ENCODE measurements around the gene NAPA. TPM values are rescaled to one million over a fixed set of nuclear protein-coding genes. Genes with fewer than 3 reads are reported as not detected.

Gene NAPA
- total RNA-seq, 1 experiment from 2014 or later, result 80.4 TPM

GRCh38 chr19:47511128-47511517 lies 3.7 kb downstream of the NAPA start:
- ChIA-PET CTCF (no interaction called here), POLR2A (ENCODE audit: unreplicated experiment) (no interaction called here)
- Histone ChIP-seq H3K4me2 (no peak overlapping the region), H3K36me3 (ENCODE audit: low read depth) (no peaks in the 10 kb centered on the region), H3K9me3 (ENCODE audit: insufficient read depth, low read depth) (no peaks in the 10 kb centered on the region), H3K27ac (no peak overlapping the region), H3K9me2 (ENCODE audit: insufficient read depth) (no peaks in the 10 kb centered on the region), H3K27me3 (ENCODE audit: insufficient read depth, low read depth) (no peaks in the 10 kb centered on the region), H2AFZ (no peak overlapping the region), H3K79me2 (ENCODE audit: low read depth) (peaks cover 63% of the 10 kb centered on the region), H3F3A (ENCODE audit: insufficient read depth, low read depth) (no peaks in the 10 kb centered on the region), H3K4me3 (no peak overlapping the region), H3K4me1 (replicated peaks; ENCODE audit: insufficient read depth) (peaks cover 14% of the 10 kb centered on the region), H4K20me1 (ENCODE audit: insufficient read depth) (peaks cover 10% of the 10 kb centered on the region)
- intact Hi-C loops (cut with micrococcal nuclease; ENCODE audit: unreplicated experiment), result loop anchor here (10.0 kb wide), 1 partner anchor 356 kb away; no protein-coding TSS in a partner anchor
- BruUV-seq (replicated peaks), result no TSS peak
- no peak for DNase-seq
- TF ChIP-seq EZH2 (IDR thresholded peaks at IDR 0.05; ENCODE audit: low read depth) (no peak), CTCF (conservative IDR thresholded peaks at IDR 0.05) (no peak)

- POLR2A ChIA-PET (ENCODE audit: unreplicated experiment), result no interaction called here
- Histone ChIP-seq H3F3A (ENCODE audit: insufficient read depth, low read depth) (no peaks in the 10 kb centered on the region), H3K27me3 (ENCODE audit: insufficient read depth, low read depth) (no peaks in the 10 kb centered on the region), H3K9me2 (ENCODE audit: insufficient read depth) (no peaks in the 10 kb centered on the region), H4K20me1 (ENCODE audit: insufficient read depth) (peaks cover 10% of the 10 kb centered on the region), H3K79me2 (ENCODE audit: low read depth) (peaks cover 63% of the 10 kb centered on the region), H3K36me3 (ENCODE audit: low read depth) (no peaks in the 10 kb centered on the region), H3K4me3 (no peak overlapping the region), H3K27ac (no peak overlapping the region), H2AFZ (no peak overlapping the region), H3K9me3 (ENCODE audit: insufficient read depth, low read depth) (no peaks in the 10 kb centered on the region), H3K4me2 (no peak overlapping the region), H3K4me1 (replicated peaks; ENCODE audit: insufficient read depth) (peaks cover 14% of the 10 kb centered on the region)
- intact Hi-C loops (cut with micrococcal nuclease; ENCODE audit: unreplicated experiment), result loop anchor here (10.0 kb wide), 1 partner anchor 356 kb away; no protein-coding TSS in a partner anchor
- CTCF ChIA-PET, result no interaction called here
- DNase-seq, result no peak
- no TSS peak for BruUV-seq (replicated peaks)
- no peak for TF ChIP-seq EZH2 (IDR thresholded peaks at IDR 0.05; ENCODE audit: low read depth)
- TF ChIP-seq CTCF (conservative IDR thresholded peaks at IDR 0.05), result no peak
Measured at GRCh38 chr19:47510516-47511127, 4.2 kb downstream of the NAPA start.

- no peaks in the 10 kb centered on the region for H3K9me2 ChIP-seq (ENCODE audit: insufficient read depth)
- H4K20me1 ChIP-seq (ENCODE audit: insufficient read depth), result peaks cover 16% of the 10 kb centered on the region
- H3K79me2 ChIP-seq (ENCODE audit: low read depth), result peaks cover 63% of the 10 kb centered on the region
- no peak overlapping the region for H2AFZ ChIP-seq
- no peak overlapping the region for H3K4me2 ChIP-seq
- peaks cover 14% of the 10 kb centered on the region for H3K4me1 ChIP-seq (replicated peaks; ENCODE audit: insufficient read depth)
- H3K9me3 ChIP-seq (ENCODE audit: insufficient read depth, low read depth), result no peaks in the 10 kb centered on the region
- no peak for TF ChIP-seq EZH2 (IDR thresholded peaks at IDR 0.05; ENCODE audit: low read depth)
- TF ChIP-seq CTCF (conservative IDR thresholded peaks at IDR 0.05), result no peak
- no TSS peak for BruUV-seq (replicated peaks)
- H3K36me3 ChIP-seq (ENCODE audit: low read depth), result no peaks in the 10 kb centered on the region
- ChIA-PET CTCF (no interaction called here), POLR2A (ENCODE audit: unreplicated experiment) (no interaction called here)
- no peak overlapping the region for H3K27ac ChIP-seq
- no peaks in the 10 kb centered on the region for H3K27me3 ChIP-seq (ENCODE audit: insufficient read depth, low read depth)
- no peak for DNase-seq
- H3F3A ChIP-seq (ENCODE audit: insufficient read depth, low read depth), result no peaks in the 10 kb centered on the region
- H3K4me3 ChIP-seq, result no peak overlapping the region
- intact Hi-C loops (cut with micrococcal nuclease; ENCODE audit: unreplicated experiment), result loop anchor here (10.0 kb wide), 1 partner anchor 355 kb away; no protein-coding TSS in a partner anchor
Measured at GRCh38 chr19:47509973-47510372, 4.9 kb downstream of the NAPA start.

Measured in PC-9 (cell line).